ENCODE data around the gene IRGC.
A peak's percentile ranks its signal among the peaks of the same experiment; 100 is the strongest.

IRGC gene

GRCh38 chr19:43720936-43721335 is 5.1 kb downstream of the IRGC start:
- H3K4me1 Mint-ChIP-seq (ENCODE audit: low read depth in 2 of 2) = no peaks in the 10 kb centered on the region
- no peak overlapping the region for H3K27ac Mint-ChIP-seq
- no peak for DNase-seq

GRCh38 chr19:43721469-43722048 is 5.7 kb downstream of the IRGC start:
- H3K36me3 Mint-ChIP-seq (ENCODE audit: insufficient read depth) = no peaks in the 10 kb centered on the region
- DNase-seq (no peak), ATAC-seq (replicated peaks) (no peak)
- H3K27me3 Mint-ChIP-seq = peaks cover 7 to 22% of the 10 kb centered on the region in 2 donors
- no peaks in the 10 kb centered on the region for H3K9me3 Mint-ChIP-seq
- H3K4me1 Mint-ChIP-seq (ENCODE audit: low read depth in 2 of 2) = no peaks in the 10 kb centered on the region
- no peak overlapping the region for H3K4me3 Mint-ChIP-seq
- H3K27ac Mint-ChIP-seq = no peak overlapping the region

More at GRCh38 chr19:43720936-43721335, 5.1 kb downstream of the IRGC start:
- peaks cover 13 to 28% of the 10 kb centered on the region in 2 donors for H3K27me3 Mint-ChIP-seq
- H3K36me3 Mint-ChIP-seq (ENCODE audit: insufficient read depth) = no peaks in the 10 kb centered on the region
- ATAC-seq (replicated peaks) = no peak
- no peaks in the 10 kb centered on the region for H3K9me3 Mint-ChIP-seq
- H3K4me3 Mint-ChIP-seq = no peak overlapping the region

DNA sequence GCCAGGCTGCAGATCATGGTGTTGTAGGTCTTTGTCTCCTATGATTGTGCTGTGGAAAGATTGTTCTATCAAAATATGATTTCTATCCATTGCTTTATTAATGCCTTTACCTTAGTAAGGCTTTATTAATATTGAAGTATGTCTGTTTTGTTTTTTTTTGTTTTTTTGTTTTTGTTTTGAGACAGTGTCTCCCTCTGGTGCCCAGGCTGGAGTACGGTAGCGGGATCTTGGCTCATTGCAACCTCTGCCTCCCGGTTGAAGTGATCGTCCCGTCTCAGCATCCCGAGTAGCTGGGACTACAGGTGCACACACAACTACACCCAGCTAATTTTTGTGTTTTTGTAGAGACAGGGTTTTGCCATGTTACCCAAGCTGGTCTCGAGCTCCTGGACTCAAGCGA is 7.7 kb downstream of the IRGC start:
- Mint-ChIP-seq H3K36me3 (ENCODE audit: insufficient read depth) (peaks cover 3% of the 10 kb centered on the region), H3K9me3 (no peaks in the 10 kb centered on the region), H3K4me1 (ENCODE audit: low read depth in 2 of 2) (no peaks in the 10 kb centered on the region), H3K27me3 (peaks cover 6 to 17% of the 10 kb centered on the region in 2 donors), H3K27ac (no peak overlapping the region), H3K4me3 (no peak overlapping the region)
- ATAC-seq (replicated peaks) = no peak
- DNase-seq = no peak

DNA sequence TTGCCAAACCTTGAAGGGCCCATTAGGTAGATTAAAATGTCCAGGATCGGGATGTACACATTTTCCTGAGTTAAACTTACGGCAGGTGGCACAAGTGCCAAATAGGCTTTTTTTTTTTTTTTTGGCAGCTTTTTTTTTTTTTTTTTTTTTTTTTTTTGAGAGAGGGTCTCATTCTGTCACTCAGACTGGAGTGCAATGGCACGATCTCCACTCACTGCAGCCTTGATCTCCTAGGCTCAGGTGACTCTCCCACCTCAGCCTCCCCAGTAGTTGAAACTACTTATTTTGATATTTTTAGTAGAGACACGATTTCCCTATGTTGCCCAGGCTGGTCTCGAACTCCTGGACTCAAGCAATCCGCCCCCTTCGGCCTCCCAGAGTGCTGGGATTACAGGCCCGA is 9.0 kb downstream of the IRGC start:
- DNase-seq (no peak), ATAC-seq (replicated peaks) (no peak)
- no peak overlapping the region for H3K4me3 Mint-ChIP-seq
- H3K27ac Mint-ChIP-seq = no peak overlapping the region
- no peaks in the 10 kb centered on the region for H3K4me1 Mint-ChIP-seq (ENCODE audit: low read depth in 2 of 2)
- H3K27me3 Mint-ChIP-seq = peaks cover 0 to 9% of the 10 kb centered on the region in 2 donors
- H3K9me3 Mint-ChIP-seq = no peaks in the 10 kb centered on the region
- peaks cover 7% of the 10 kb centered on the region for H3K36me3 Mint-ChIP-seq (ENCODE audit: insufficient read depth)

DNA sequence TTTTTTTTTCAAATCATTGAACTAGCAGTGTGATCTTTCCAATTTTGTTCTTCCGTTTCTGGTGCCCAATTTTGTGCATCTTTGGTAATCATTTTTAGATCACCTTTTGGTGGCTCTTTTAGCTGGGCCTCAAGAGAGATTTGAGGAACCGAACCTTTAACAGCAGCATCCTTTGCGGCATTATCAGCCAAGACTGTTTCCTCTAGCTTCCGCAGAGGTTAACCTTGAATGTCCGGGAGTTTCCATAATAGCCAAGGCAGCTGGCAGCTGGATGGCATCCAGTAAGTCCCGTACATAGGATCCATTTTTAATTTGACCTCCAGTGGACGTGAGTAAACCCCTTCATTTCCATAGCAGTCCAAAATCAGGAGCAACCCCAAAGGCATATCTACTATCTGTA is 9.6 kb downstream of the IRGC start:
- no peak for DNase-seq
- Mint-ChIP-seq H3K36me3 (ENCODE audit: insufficient read depth) (peaks cover 7% of the 10 kb centered on the region), H3K27me3 (peaks cover 0 to 9% of the 10 kb centered on the region in 2 donors), H3K4me3 (no peak overlapping the region), H3K27ac (peak overlapping the region in 1 of 2 donors; percentile 10), H3K9me3 (no peaks in the 10 kb centered on the region), H3K4me1 (ENCODE audit: low read depth in 2 of 2) (no peaks in the 10 kb centered on the region)
- ATAC-seq (replicated peaks) = no peak

GRCh38 chr19:43726736-43727592 is 11.1 kb downstream of the IRGC start:
- Mint-ChIP-seq H3K27ac (peak overlapping the region in 1 of 2 donors; percentile 28), H3K4me3 (no peak overlapping the region), H3K27me3 (no peaks in the 10 kb centered on the region), H3K4me1 (ENCODE audit: low read depth in 2 of 2) (peaks cover 0 to 2% of the 10 kb centered on the region in 2 donors), H3K36me3 (ENCODE audit: insufficient read depth) (peaks cover 7% of the 10 kb centered on the region), H3K9me3 (no peaks in the 10 kb centered on the region)
- DNase-seq = no peak
- ATAC-seq (replicated peaks) = no peak

- Mint-ChIP-seq H3K4me1 (ENCODE audit: low read depth in 2 of 2) (peaks cover 0 to 5% of the 10 kb centered on the region in 2 donors), H3K36me3 (ENCODE audit: insufficient read depth) (peaks cover 11% of the 10 kb centered on the region), H3K4me3 (no peak overlapping the region), H3K27ac (no peak overlapping the region), H3K9me3 (no peaks in the 10 kb centered on the region), H3K27me3 (no peaks in the 10 kb centered on the region)
- ATAC-seq (replicated peaks) (no peak), DNase-seq (no peak)
Measured at GRCh38 chr19:43727593-43727853, 11.6 kb downstream of the IRGC start.

GRCh38 chr19:43729919-43730318 is 14.0 kb downstream of the IRGC start:
- Mint-ChIP-seq H3K4me3 (no peak overlapping the region), H3K4me1 (ENCODE audit: low read depth in 2 of 2) (peaks cover 0 to 5% of the 10 kb centered on the region in 2 donors), H3K9me3 (no peaks in the 10 kb centered on the region), H3K27ac (peak overlapping the region in 1 of 2 donors; percentile 20), H3K27me3 (no peaks in the 10 kb centered on the region), H3K36me3 (ENCODE audit: insufficient read depth) (peaks cover 15% of the 10 kb centered on the region)
- no peak for ATAC-seq (replicated peaks)
- no peak for DNase-seq

DNA sequence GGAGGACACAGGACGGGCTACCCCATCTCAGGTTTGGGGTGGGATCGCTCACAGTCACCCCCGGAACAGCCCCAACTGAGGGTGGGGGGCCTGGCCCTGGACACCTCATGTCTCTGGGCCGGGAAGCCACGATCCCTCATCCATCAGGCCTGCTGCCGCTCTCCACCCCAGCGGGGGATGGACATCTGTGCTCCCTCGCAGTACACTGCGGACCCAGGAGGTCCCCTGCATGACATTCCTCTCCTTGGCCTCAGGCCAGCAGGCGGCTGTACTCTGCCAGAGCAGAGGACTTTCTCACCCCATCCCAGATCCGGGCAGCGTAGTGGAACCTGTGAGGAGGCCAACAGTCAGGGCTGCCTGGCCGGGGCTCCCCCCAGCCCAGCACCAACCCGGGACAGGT is 15.5 kb downstream of the IRGC start:
- H3K4me1 Mint-ChIP-seq (ENCODE audit: low read depth in 2 of 2) = peaks cover 0 to 6% of the 10 kb centered on the region in 2 donors
- no peaks in the 10 kb centered on the region for H3K27me3 Mint-ChIP-seq
- H3K4me3 Mint-ChIP-seq = no peak overlapping the region
- peaks cover 21% of the 10 kb centered on the region for H3K36me3 Mint-ChIP-seq (ENCODE audit: insufficient read depth)
- no peaks in the 10 kb centered on the region for H3K9me3 Mint-ChIP-seq
- peak overlapping the region in 1 of 2 donors; percentile 53 for H3K27ac Mint-ChIP-seq
- ATAC-seq (replicated peaks) (no peak), DNase-seq (no peak)

DNA sequence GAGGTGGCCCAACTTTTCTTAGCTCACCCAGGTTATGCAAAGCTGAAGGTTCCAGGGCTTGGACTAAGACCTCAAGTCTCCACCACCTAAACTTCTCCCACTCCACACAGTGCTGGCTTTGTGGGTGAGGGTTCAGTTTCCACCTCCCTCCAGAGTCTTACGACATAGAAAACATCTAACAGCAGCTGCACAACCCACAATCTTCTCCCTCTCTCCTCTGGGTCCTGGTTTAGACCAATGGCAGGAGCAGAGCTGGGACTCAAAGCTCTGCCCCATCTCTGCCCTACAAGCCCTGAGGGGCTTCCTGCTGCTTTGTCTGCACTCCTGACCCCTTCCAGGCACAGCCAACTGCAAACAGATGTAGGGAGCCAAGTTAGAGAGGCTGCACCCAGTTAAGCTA is 16.0 kb downstream of the IRGC start:
- H3K4me1 Mint-ChIP-seq (ENCODE audit: low read depth in 2 of 2) = peaks cover 0 to 11% of the 10 kb centered on the region in 2 donors
- peak overlapping the region; percentile 53 to 71 for H3K27ac Mint-ChIP-seq
- H3K4me3 Mint-ChIP-seq = no peak overlapping the region
- DNase-seq (no peak), ATAC-seq (replicated peaks) (no peak)
- no peaks in the 10 kb centered on the region for H3K27me3 Mint-ChIP-seq
- H3K36me3 Mint-ChIP-seq (ENCODE audit: insufficient read depth) = peaks cover 21% of the 10 kb centered on the region
- H3K9me3 Mint-ChIP-seq = no peaks in the 10 kb centered on the region

DNA sequence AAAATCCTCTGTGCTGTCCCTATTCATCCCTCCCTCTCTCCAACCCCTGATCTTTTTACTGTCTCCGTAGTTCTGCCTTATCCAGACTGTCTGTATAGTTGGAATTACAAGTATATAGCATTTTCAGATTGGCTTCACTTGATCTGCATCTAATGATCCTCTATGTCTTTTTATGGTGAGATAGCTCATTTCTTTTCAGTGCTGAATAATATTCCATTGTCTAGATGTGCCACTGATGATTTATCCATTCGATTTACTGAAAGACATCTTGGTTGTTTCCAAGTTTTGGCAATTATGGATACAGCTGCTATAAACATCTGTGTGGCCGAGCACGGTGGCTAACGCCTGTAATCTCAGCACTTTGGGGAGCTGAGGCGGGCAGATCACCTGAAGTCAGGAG is 19.1 kb downstream of the IRGC start:
- Mint-ChIP-seq H3K4me1 (ENCODE audit: low read depth in 2 of 2) (peaks cover 4 to 26% of the 10 kb centered on the region in 2 donors), H3K27ac (peak overlapping the region in 1 of 2 donors; percentile 80), H3K9me3 (no peaks in the 10 kb centered on the region), H3K4me3 (no peak overlapping the region), H3K27me3 (no peaks in the 10 kb centered on the region), H3K36me3 (ENCODE audit: insufficient read depth) (peaks cover 23% of the 10 kb centered on the region)
- ATAC-seq (replicated peaks) = no peak
- DNase-seq = no peak

DNA sequence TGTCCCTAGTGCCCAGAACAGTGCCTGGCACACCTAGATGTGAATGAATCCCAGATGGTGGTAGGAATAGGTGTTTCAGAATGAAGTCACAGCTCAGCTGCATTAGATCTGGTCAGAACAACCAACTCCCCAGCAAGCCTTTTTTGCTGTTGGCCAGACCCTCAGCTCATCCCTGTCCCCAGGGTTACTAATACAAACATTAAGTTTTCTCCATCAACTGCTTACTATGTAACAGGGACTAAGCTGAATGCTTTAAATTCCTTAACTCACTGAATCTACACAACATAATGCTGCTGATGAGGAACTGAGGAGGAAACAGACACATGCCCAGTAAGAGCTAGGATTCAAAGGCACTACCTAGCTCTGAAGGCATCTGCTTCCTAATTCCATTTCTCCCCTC is 20.1 kb downstream of the IRGC start:
- no peak for ATAC-seq (replicated peaks)
- H3K27me3 Mint-ChIP-seq = no peaks in the 10 kb centered on the region
- no peaks in the 10 kb centered on the region for H3K9me3 Mint-ChIP-seq
- H3K4me1 Mint-ChIP-seq (ENCODE audit: low read depth in 2 of 2) = peaks cover 4 to 26% of the 10 kb centered on the region in 2 donors
- no peak for DNase-seq
- peaks cover 31% of the 10 kb centered on the region for H3K36me3 Mint-ChIP-seq (ENCODE audit: insufficient read depth)
- H3K27ac Mint-ChIP-seq = peak overlapping the region; percentile 11 to 78
- no peak overlapping the region for H3K4me3 Mint-ChIP-seq

- Mint-ChIP-seq H3K4me3 (peak overlapping the region in 1 of 2 donors; percentile 11), H3K4me1 (ENCODE audit: low read depth in 2 of 2) (peaks cover 4 to 21% of the 10 kb centered on the region in 2 donors), H3K9me3 (no peaks in the 10 kb centered on the region), H3K27me3 (no peaks in the 10 kb centered on the region), H3K36me3 (ENCODE audit: insufficient read depth) (peaks cover 46% of the 10 kb centered on the region), H3K27ac (peak overlapping the region; percentile 78 to 87)
- DNase-seq = peak in 1 of 3 experiments; percentile 10
- ATAC-seq (replicated peaks) = peak; percentile 48
Measured at GRCh38 chr19:43738780-43739211, 22.9 kb downstream of the IRGC start.

All from effector memory CD8-positive, alpha-beta T cell (primary cell).